Measurements from ENCODE around the gene FNDC3B.

DNA sequence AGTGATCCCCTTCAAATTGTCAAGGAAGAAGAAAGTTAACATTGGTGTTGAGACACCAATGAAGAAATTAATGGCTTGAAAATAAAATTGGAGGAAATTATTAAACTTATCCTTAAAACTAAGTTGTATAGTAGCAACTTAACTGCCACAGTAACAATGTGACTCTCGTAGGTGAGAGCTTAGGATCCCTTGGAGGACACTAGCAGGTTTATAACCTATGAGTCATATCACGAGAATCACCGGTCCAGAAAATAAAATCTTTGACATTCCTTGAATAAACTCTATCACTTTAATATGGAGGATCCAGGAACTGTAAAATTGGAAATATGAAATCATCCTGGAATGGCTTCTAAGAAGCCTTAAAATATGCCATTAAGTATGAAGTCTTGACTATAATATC is 406.8 kb downstream of the FNDC3B start:
- no peak for TF ChIP-seq CTCF (IDR thresholded peaks at IDR 0.05)
- no peak for TF ChIP-seq ZFX (IDR thresholded peaks at IDR 0.05; ENCODE audit: borderline replicate concordance)
